GM18499 (cell line): ENCODE data around the gene TSPAN3.

ENCODE experiments used
- ATAC-seq: cut with Tn5 transposase; IDR thresholded peaks from one replicate; pipeline ENCODE4 v1.9.1; 2021; ENCODE audit warnings: moderate number of reproducible peaks; ENCODE audit not compliant: insufficient read depth, unreplicated experiment

Gene TSPAN3

DNA sequence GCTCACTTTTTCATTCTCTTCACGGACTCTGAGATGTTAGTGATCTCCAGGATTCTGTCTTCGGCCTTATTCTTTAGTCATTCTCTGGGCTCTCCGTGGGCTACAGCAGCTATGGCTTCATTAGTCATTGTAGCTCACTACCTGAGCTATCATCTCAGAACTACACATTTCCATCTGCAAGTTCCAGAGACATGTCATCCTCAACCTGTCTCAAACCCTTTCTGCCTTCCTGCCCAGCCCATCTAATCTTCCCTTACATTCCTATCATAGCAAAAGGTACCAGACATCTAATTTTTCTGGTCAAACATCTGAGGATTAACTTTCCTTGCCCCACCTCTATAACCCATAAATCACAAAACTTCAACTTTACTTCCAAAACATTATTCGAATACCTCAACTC is 13.2 kb downstream of the TSPAN3 start:
- no peak for ATAC-seq

DNA sequence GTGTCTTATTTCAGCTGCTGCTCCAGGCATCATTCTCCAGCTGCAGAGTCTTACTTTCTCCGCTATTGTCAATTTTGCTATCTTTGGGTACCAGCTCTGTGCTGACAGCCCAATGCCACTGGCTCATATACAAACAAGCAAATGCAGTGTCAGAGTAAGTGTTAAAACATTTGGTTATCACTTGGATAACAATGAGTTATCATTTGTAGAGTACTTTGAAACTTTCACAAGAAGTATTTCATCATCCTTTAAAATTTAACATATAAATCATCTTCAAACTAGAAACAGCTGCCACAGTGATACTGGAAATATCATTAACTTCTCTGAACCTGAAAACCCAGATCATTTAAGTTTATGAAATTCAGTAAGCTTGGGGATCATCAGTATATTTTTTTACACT is 13.8 kb downstream of the TSPAN3 start:
- ATAC-seq = no peak

DNA sequence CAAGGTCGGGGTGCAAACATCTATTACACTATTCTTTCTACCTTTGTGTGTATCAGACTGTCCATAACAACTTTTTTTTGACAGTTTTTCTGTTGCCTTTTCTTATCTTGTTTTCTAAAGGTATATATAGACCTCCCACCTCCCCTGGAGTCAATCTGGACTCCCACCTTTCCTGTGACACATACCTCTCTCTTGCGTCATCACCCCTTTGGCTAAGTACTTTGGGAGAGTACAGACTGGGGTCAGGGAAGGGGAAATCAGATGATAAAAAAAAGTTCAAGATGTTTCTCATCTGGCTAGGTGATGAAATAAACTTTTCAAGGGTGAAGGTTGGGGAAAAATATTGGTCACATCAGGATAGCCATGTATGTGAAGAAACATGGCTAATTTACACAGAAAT is 17.2 kb downstream of the TSPAN3 start:
- no peak for ATAC-seq

DNA sequence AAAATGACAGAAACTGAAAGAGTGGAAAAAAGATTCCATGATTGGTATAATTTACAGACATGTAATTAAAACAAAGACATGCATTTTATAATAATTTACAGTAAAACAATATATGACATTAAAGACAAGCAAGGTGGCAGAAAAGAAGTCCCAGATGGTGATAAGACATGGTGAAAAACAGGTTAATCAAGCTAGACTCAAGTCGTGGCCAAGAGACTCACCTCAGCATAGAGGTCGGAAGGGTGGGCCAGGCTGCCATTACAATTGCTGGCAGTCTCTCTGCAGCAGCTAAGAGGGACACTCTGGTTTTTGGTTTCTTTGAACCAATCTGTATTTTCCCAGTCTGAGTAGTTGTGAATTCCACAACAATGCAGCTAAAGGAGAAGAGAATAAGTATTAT is 18.4 kb downstream of the TSPAN3 start:
- no peak for ATAC-seq

GRCh38 chr15:77048135-77048876 is 22.6 kb downstream of the TSPAN3 start:
- ATAC-seq = no peak

- no peak for ATAC-seq
Observed at GRCh38 chr15:77046704-77047412, 24.1 kb downstream of the TSPAN3 start.

GRCh38 chr15:77045985-77046384 is 24.9 kb downstream of the TSPAN3 start:
- ATAC-seq = no peak

DNA sequence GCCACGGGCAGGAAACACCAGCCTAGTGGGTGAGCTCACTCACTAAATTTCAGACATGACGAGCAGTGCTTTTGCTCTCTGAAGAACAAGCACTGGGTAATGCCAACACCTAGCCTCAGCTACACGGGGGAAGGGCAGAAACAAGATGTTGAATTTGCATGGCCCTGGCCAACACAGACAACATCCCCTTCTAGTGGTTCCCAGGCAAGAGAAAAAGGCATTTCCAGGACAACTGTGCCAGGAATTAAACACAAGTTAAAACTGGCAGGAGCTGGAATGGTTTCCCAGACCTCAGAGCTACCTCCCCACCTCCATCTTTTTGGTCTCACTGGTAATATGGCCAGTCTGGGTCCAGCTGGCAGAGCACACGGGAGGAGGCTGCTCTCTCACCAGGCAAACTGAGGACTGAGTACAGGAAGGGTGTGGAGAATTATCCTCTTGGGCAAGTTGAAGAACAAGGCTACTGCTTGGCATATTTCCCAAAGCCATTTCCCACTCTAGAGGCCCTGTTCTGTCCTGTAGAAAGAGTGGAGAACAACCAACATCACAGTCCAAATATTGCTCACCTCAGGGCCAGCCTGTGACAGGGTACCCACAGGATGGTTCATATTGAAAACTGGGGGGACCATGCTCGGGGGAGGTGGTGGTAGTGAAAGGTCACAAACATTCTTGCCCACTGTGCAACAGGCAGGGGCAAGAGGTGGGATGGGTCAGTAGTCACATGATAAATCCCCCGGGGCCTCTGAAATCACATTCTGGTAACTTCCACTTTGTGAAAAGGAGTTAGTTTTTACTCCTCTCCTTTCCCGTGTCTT is 26.5 kb downstream of the TSPAN3 start:
- no peak for ATAC-seq

DNA sequence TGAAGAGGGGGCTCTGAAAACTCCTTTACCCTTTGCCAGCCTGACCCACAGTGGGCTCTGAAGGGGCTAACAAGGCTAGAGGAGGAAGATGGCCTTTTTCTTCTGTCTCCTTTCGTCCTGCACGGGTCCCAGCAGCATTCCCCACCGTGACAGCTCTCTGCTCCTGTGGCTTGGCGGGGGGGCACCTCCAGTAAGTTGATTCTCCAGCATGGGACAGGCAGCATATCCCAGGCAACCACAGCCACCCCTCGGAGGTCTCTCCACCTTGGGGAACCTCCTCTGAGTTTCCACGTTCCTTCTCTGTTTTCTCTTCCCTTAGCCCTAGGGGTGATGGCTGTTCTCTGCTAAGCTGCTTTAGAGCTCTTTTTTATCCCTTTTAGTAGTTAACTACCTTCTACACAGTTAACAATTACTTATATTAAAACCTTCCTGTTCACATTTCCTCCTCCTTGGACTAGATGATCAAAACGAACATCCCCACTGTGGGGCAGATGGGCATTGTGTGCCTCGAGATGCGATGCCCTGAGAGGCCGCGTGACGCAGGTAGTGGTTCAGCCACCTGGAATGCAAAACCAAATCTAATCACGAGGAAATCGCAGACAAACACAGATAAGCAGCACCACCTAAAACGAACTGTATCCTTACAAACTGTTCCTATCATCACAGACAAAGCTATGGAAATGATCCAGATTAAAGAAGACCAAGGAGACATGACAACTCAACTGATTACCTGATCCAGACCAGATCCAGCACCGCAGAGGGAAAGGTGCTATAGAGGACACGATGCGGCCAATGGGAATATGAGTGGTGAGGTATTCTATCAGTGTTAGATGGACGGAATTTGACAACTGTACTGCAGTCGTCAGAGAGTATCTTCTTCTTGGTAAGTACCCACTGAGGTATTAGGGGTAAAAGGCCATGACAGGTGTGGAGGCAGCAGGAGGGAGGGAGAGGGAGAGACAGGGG is 27.7 kb downstream of the TSPAN3 start:
- no peak for ATAC-seq

DNA sequence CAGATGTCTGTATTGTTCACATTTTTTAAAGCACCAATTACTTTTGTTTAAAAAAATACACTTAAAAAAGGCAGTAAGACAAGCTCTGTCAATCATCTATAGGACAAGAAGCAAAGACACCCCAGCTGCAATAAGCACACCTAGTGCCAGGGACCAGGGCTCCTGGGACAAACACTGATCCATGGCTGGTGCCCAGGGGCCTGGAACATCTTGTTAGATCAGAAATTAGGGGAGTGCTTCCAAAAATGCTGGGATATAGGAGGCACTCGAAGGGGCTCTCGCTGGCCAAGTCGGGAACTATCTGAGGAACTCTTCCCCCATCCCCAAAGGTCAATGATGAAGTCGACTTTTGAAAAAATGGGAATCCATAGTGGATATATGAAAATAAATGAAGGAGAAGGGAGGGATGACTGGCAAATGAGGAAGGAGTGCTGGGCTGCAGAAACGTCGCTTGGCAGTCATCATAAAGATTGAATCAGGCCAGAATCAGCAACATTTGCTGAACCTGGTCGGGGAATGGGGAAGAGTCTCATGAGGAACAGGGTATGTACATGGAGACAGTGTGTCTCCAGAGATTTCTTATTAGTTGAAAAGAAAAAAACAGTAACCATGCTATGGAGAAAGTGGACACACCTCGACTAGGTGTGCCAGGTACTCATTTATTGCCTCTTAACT is 28.5 kb downstream of the TSPAN3 start:
- no peak for ATAC-seq

- no peak for ATAC-seq
Observed at GRCh38 chr15:77040673-77041072, 30.2 kb downstream of the TSPAN3 start.

DNA sequence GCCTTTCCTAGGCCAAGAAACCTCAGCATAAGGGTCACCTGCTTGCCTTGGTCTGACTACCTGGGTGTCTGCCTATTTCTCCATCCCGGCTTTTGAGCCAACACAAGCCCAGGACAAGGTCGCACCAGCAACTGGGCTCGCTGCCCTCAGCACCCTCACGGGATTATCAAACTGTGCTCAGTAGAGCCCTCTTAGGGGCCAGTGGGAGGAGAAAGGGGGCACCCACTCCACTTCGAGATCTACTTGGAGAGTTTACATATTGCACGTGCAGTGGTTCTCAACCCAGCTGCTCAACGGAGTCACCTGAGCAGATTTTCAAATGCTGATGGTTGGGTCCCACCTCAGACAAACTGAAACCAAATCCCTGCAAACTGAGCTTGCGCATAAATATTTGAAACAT is 31.1 kb downstream of the TSPAN3 start:
- no peak for ATAC-seq

- no peak for ATAC-seq
Observed at GRCh38 chr15:77039217-77039533, 31.7 kb downstream of the TSPAN3 start.

GRCh38 chr15:77038312-77039216 is 32.3 kb downstream of the TSPAN3 start:
- ATAC-seq = no peak

DNA sequence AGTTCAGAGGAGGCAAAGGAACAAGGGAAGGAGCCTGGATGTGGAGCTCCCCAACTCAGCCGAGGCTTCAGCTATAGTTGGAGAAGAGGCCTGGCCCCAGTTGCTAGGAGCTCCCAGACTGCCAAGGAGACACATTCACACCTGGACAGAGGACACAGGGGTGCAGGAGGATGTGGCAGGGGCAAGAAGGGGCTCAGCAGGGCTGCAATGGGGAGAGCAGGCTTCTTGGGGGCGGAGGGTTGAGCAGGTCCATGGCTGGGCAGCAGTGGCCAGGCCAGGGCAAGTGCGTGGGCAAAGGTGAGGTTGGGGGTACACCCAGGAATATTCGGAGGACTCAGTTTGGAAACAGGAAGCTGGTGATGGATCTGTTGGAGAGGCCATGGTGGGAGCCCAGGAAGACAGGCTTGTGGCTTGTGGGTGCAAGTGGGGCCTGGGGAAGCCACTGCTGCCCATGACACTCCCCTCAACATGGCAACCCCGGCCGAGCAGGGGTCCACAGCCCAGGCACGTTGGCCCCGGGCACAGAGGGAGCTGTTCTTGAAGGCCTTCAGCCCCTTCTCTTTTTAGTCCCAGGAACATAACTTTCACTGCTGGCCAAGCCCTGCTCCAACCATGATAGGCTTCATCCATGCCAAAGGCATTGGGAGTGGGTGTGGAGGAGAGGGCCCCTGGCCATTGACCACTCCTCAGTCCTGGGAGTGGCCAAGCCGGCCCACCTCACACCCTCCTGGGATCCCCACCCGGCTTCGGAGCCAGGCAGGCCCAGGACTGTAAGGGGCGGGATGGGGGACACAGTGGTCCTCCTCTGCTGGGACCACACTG is 33.3 kb downstream of the TSPAN3 start:
- ATAC-seq = no peak

DNA sequence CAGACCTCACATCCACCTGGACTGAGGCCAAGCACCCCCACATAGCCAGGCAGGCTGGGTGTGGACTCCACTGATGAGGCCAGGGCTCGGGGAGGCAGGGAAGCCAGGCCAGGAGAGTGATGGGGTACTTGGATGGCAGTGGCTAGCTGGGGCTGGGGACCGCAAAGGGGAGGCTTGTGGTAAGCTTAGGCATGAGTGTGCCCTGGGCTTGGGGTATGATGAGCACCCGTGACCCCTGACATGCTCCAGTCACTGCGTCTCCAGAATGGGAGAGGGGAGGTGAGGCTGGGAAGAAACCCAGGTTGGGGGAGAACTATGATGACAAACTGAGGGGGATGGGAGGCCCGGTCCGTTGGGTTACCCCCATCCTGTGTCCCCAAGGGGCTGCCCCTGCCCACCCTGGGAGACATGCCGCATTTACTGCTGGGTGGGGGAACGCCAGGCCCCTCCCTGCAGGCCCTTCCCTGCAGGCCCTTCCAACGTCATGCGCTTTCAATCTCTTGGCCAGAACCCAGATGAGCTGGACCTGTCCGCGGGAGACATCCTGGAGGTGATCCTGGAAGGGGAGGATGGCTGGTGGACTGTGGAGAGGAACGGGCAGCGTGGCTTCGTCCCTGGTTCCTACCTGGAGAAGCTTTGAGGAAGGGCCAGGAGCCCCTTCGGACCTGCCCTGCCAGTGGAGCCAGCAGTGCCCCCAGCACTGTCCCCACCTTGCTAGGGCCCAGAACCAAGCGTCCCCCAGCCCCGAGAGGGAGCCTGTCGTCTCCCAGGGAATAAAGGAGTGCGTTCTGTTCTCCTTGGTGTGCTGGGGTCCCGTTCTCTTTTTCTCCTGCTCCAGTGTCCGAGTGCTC is 34.1 kb downstream of the TSPAN3 start:
- ATAC-seq = no peak

- no peak for ATAC-seq
Observed at GRCh38 chr15:77035999-77036471, 34.9 kb downstream of the TSPAN3 start.
